NCI-H146 (cell line): ENCODE measurements around the gene DHRS12.

Experiments used
- DNase-seq: peaks from one replicate; lab custom pipeline; 2025; lab: John Stamatoyannopoulos, UW

Gene DHRS12

GRCh38 chr13:51726446-51727193 lies 77.3 kb downstream of the DHRS12 start:
- no peak for DNase-seq

GRCh38 chr13:51724721-51725120 lies 79.2 kb downstream of the DHRS12 start:
- DNase-seq = no peak

GRCh38 chr13:51723529-51723928 lies 80.4 kb downstream of the DHRS12 start:
- DNase-seq = no peak

GRCh38 chr13:51721496-51721895 lies 82.5 kb downstream of the DHRS12 start:
- DNase-seq = no peak

GRCh38 chr13:51719394-51719793 lies 84.6 kb downstream of the DHRS12 start:
- DNase-seq = no peak
